H1 (cell line): Measurements from ENCODE around the gene MKI67.

ENCODE experiments used
- CBX8 ChIP-seq: fragments of 300-800, 300-1000 bp; sonication (generic); IDR thresholded peaks from 2 replicates; pipeline ENCODE4 v1.7.1; 2016; ENCODE audit warnings: low read depth, low read length, borderline replicate concordance
- CTCF ChIP-seq, 3 experiments: IDR thresholded peaks; 1 replicate in 2 of 3; 2 replicates in 1 of 3; pipeline versions ENCODE4 v1.5.1 to v1.6.1; 2011; ENCODE audit warnings: low read length in 3 of 3, mild to moderate bottlenecking in 3 of 3, inconsistent platforms in 2 of 3, low read depth in 1 of 3, moderate library complexity in 1 of 3; ENCODE audit not compliant: insufficient read depth in 1 of 3; ENCODE audit errors: control extremely low read depth in 1 of 3
- EP300 ChIP-seq, 2 experiments: IDR thresholded peaks; 1 replicate in 1 of 2; 2 replicates in 1 of 2; pipeline ENCODE4 v1.6.1; 2011 to 2012; ENCODE audit warnings: low read depth in 2 of 2, low read length in 2 of 2, mild to moderate bottlenecking in 2 of 2, borderline replicate concordance in 1 of 2, inconsistent platforms in 1 of 2, moderate library complexity in 1 of 2
- EZH2 ChIP-seq: fragments of 200-600 bp; sonication (generic); IDR thresholded peaks from 2 replicates; pipeline ENCODE4 v1.7.1; 2012; ENCODE audit warnings: low read depth, mild to moderate bottlenecking, moderate library complexity, low read length, inconsistent platforms; ENCODE audit not compliant: severe bottlenecking
- MAFK ChIP-seq: IDR thresholded peaks from 2 replicates; pipeline ENCODE4 v1.6.1; 2012; ENCODE audit warnings: low read depth, mild to moderate bottlenecking, improper control_type of control experiment, low read length
- NANOG ChIP-seq: IDR thresholded peaks from 2 replicates; pipeline ENCODE4 v1.6.1; 2011; ENCODE audit warnings: low read length, low read depth, mild to moderate bottlenecking, inconsistent platforms; ENCODE audit not compliant: insufficient read depth, poor library complexity, severe bottlenecking
- SIRT6 ChIP-seq: IDR thresholded peaks from one replicate; pipeline ENCODE4 v1.7.1; 2012; ENCODE audit warnings: low read length, inconsistent platforms
- TAF1 ChIP-seq: IDR thresholded peaks from 2 replicates; pipeline ENCODE4 v1.6.1; 2011; ENCODE audit warnings: mild to moderate bottlenecking, low read depth, low read length
- YY1 ChIP-seq: IDR thresholded peaks from 2 replicates; pipeline ENCODE4 v1.6.1; 2011; ENCODE audit warnings: low read depth, mild to moderate bottlenecking, low read length

- no peak for TF ChIP-seq CTCF (IDR thresholded peaks at IDR 0.05; ENCODE audit: control extremely low read depth in 1 of 3, insufficient read depth in 1 of 3, low read depth in 1 of 3, low read length in 3 of 3)
- no peak for TF ChIP-seq MAFK
- TF ChIP-seq EP300 (IDR thresholded peaks at IDR 0.05; ENCODE audit: borderline replicate concordance in 1 of 2, low read depth in 2 of 2, low read length in 2 of 2), result no peak
- TF ChIP-seq TAF1, result no peak
- no peak for TF ChIP-seq EZH2
- TF ChIP-seq YY1, result no peak
- TF ChIP-seq SIRT6, result no peak
- no peak for TF ChIP-seq CBX8
- TF ChIP-seq NANOG, result no peak
These were observed 39.9 kb upstream of the MKI67 start for GRCh38 chr10:128166151-128166550.
